ENCODE results near the gene PM20D2.
A peak's percentile ranks its signal among the peaks of the same experiment; 100 is the strongest.

Gene PM20D2

DNA sequence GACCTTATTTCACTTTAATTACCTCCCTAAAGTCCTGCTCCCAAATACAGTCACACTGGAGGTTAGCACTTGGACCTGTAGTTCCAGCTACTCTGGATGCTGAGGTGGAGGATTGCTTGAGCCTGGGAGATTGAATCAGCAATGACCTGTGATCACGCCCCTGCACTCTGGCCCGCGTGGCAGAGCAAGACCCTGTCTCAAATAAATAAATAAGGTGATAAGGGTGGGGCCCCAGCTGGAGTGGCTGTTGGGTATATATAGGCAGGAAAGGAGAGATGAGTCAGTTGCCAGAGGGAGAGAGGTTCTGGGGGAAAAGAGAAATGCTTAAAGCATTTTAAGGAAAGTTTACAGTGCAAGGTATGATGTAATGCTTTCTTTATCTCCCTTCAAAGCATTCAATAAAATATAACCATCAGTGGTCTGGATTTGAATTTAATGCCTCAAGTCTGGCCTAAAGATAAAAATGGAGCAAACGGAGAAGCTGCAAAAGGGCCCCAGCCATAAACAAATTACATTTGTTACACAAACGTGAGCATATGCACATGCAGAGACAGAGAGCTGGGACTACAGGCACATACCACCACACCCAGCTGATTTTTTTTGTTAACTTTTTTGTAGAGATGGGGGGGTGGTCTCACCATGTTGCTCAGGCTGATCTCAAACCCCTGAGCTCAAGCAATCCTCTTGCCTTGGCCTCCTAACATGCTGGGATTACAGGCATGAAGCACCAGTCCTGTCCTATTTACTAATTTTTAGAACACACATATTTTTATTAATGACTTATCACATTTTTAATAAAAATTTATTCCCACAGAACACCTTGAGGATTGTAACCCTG lies 6.1 kb upstream of the PM20D2 start:
- Histone ChIP-seq H3F3A (ENCODE audit: control insufficient read depth, insufficient read depth) (no peaks in the 10 kb centered on the region), H3K27ac (ENCODE audit: low read depth, low read length) (no peak overlapping the region), H3K9me3 (ENCODE audit: control insufficient read depth, insufficient read depth, low read length) (no peaks in the 10 kb centered on the region), H3K9me2 (replicated peaks; ENCODE audit: control insufficient read depth, low read length) (no peaks in the 10 kb centered on the region), H3K4me3 (ENCODE audit: low read length) (no peak overlapping the region), H4K20me1 (ENCODE audit: control insufficient read depth, insufficient read depth, low read depth, low read length) (no peaks in the 10 kb centered on the region), H3K36me3 (ENCODE audit: control insufficient read depth, low read length) (no peaks in the 10 kb centered on the region), H3K79me2 (ENCODE audit: control insufficient read depth, low read length) (peaks cover 6% of the 10 kb centered on the region), H3K27me3 (ENCODE audit: control insufficient read depth, low read length) (no peaks in the 10 kb centered on the region), H3K4me2 (ENCODE audit: low read length) (no peak overlapping the region), H3K4me1 (ENCODE audit: control insufficient read depth, low read length) (peaks cover 21% of the 10 kb centered on the region)
- TF ChIP-seq, protein P1, sequence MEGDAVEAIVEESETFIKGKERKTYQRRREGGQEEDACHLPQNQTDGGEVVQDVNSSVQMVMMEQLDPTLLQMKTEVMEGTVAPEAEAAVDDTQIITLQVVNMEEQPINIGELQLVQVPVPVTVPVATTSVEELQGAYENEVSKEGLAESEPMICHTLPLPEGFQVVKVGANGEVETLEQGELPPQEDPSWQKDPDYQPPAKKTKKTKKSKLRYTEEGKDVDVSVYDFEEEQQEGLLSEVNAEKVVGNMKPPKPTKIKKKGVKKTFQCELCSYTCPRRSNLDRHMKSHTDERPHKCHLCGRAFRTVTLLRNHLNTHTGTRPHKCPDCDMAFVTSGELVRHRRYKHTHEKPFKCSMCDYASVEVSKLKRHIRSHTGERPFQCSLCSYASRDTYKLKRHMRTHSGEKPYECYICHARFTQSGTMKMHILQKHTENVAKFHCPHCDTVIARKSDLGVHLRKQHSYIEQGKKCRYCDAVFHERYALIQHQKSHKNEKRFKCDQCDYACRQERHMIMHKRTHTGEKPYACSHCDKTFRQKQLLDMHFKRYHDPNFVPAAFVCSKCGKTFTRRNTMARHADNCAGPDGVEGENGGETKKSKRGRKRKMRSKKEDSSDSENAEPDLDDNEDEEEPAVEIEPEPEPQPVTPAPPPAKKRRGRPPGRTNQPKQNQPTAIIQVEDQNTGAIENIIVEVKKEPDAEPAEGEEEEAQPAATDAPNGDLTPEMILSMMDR (IDR thresholded peaks at IDR 0.05; ENCODE audit: low read depth, low read length, poor library complexity, severe bottlenecking) = no peak
- TF ChIP-seq EZH2phosphoT487 (IDR thresholded peaks at IDR 0.05; ENCODE audit: borderline replicate concordance, low read length) = no peak

DNA sequence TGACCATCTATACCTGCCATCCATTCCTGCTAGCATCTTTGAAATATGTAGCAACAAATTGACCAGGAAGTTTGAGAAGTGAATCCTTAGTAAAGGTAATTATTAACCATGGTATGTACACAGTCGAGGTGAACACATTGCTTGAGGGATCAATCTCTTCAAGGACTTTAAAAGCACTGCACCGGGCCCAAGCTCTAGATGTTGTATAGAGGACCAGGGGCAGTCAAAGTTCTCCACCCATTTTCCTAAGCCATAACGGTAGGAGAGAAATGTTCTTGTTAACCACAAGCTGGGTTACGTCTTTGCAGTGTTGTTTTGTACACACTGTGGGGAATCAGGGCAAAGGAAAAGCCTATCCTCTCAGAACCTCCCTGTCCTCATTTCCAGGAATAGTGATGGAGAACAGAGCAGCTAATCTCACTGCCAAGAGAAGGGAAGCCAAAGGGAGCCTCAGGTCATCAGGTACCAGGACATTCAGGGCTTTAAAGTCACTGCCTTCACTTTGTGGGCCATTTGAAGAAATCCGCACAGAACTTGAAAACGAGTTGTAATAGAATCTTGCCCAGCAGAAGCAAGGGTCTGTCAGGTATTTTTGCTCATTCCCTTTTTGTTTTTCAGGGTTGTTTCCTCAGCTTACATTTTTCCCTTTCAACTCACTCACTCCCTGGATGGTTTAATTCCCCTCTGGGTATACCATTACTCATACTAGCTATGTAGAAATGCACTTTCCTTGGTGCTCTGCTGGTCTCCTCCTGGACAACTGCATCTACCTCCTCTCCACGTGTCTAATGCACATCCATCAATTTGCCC lies 5.3 kb upstream of the PM20D2 start:
- Histone ChIP-seq H3K27me3 (ENCODE audit: control insufficient read depth, low read length) (no peaks in the 10 kb centered on the region), H3K4me1 (ENCODE audit: control insufficient read depth, low read length) (peaks cover 25% of the 10 kb centered on the region), H3K27ac (ENCODE audit: low read depth, low read length) (no peak overlapping the region), H3K9me2 (replicated peaks; ENCODE audit: control insufficient read depth, low read length) (no peaks in the 10 kb centered on the region), H4K20me1 (ENCODE audit: control insufficient read depth, insufficient read depth, low read depth, low read length) (no peaks in the 10 kb centered on the region), H3K79me2 (ENCODE audit: control insufficient read depth, low read length) (peaks cover 12% of the 10 kb centered on the region), H3K4me2 (ENCODE audit: low read length) (no peak overlapping the region), H3K9me3 (ENCODE audit: control insufficient read depth, insufficient read depth, low read length) (no peaks in the 10 kb centered on the region), H3K4me3 (ENCODE audit: low read length) (no peak overlapping the region), H3F3A (ENCODE audit: control insufficient read depth, insufficient read depth) (peaks cover 6% of the 10 kb centered on the region), H3K36me3 (ENCODE audit: control insufficient read depth, low read length) (no peaks in the 10 kb centered on the region)
- TF ChIP-seq, protein P1 (IDR thresholded peaks at IDR 0.05; ENCODE audit: low read depth, low read length, poor library complexity, severe bottlenecking) = no peak
- TF ChIP-seq EZH2phosphoT487 (IDR thresholded peaks at IDR 0.05; ENCODE audit: borderline replicate concordance, low read length) = no peak

DNA sequence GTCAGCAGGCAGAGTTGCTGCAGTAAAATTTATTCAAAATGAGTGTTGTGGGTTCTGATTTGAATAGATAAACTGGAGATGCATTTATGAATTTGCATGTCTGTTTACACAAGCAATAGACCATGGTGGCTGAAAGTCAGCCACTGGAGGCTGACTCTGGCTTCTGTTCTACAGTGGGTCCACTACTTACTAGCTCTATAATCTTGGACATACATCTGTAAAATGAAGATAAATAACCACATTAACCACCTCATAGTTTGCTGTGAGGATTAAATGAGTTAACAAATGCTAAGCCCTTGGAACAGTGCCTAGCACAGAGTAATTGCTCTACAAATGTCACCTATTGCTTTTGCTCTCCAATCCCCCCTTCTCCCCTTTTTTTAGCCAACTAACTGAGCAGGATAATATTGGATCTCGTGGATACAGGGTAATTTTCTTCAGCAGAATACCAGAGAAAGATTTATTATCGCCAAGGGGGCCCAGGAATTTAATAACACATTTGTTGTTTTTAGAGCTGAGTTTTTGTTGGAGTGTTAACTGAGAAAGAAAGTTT lies 1.4 kb upstream of the PM20D2 start:
- no peaks in the 10 kb centered on the region; the same call in 1 of the 2 replicates for H4K20me1 ChIP-seq (ENCODE audit: control insufficient read depth, insufficient read depth, low read depth, low read length)
- peak overlapping the region; percentile 70 for H3K4me2 ChIP-seq (ENCODE audit: low read length)
- H3K79me2 ChIP-seq (ENCODE audit: control insufficient read depth, low read length) = peaks cover 50% of the 10 kb centered on the region
- H3K9me3 ChIP-seq (ENCODE audit: control insufficient read depth, insufficient read depth, low read length) = no peaks in the 10 kb centered on the region
- H3K4me3 ChIP-seq (ENCODE audit: low read length) = peak overlapping the region; percentile 96
- peaks cover 8% of the 10 kb centered on the region for H3F3A ChIP-seq (ENCODE audit: control insufficient read depth, insufficient read depth)
- TF ChIP-seq EZH2phosphoT487 (IDR thresholded peaks at IDR 0.05; ENCODE audit: borderline replicate concordance, low read length) = no peak
- TF ChIP-seq, protein P1 (IDR thresholded peaks at IDR 0.05; ENCODE audit: low read depth, low read length, poor library complexity, severe bottlenecking) = no peak
- peaks cover 20% of the 10 kb centered on the region for H3K36me3 ChIP-seq (ENCODE audit: control insufficient read depth, low read length)
- no peaks in the 10 kb centered on the region for H3K27me3 ChIP-seq (ENCODE audit: control insufficient read depth, low read length)
- no peaks in the 10 kb centered on the region for H3K9me2 ChIP-seq (replicated peaks; ENCODE audit: control insufficient read depth, low read length)
- peak overlapping the region; percentile 74 for H3K27ac ChIP-seq (ENCODE audit: low read depth, low read length)
- peaks cover 42% of the 10 kb centered on the region for H3K4me1 ChIP-seq (ENCODE audit: control insufficient read depth, low read length)

Measured in DOHH2 (cell line).